H1 (cell line): ENCODE data around the gene CAPN1. TPM values are rescaled to one million over a fixed set of nuclear protein-coding genes. Genes with fewer than 3 reads are reported as not detected.
A peak's percentile ranks its signal among the peaks of the same experiment; 100 is the strongest.

ENCODE experiments used
- CTCF ChIA-PET: fragments of 300-600 bp; sonication (Branson Sonifier 250); formaldehyde crosslinking; loops from one replicate; lab custom pipeline; 2021; ENCODE audit not compliant: partially characterized antibody; lab: Charles Lee
- POLR2A ChIA-PET: fragments of 300-600 bp; sonication (Branson Sonifier 250); formaldehyde crosslinking; loops from one replicate; lab custom pipeline; 2021; ENCODE audit warnings: inconsistent platforms; ENCODE audit not compliant: partially characterized antibody; lab: Charles Lee
- DNase-seq, 2 experiments: peaks; one replicate each; pipeline versions ENCODE4 v3.0.0 to v3.0.0-alpha.2; 2010 to 2022; ENCODE audit warnings: low spot score in 2 of 2, low read depth in 1 of 2, mixed read lengths in 1 of 2
- FAIRE-seq: peaks from 2 replicates; lab custom pipeline; 2011; peaks lifted over from hg19 to GRCh38; lab: Jason Lieb, UNC
- H2AFZ ChIP-seq: 2 replicates; pipeline ENCODE4 v1.8.1; 2012; ENCODE audit warnings: low read length, inconsistent platforms
- H2AK5ac ChIP-seq: 2 replicates; pipeline ENCODE4 v1.6.1; 2013; ENCODE audit warnings: low read depth, low read length
- H2BK120ac ChIP-seq: replicated peaks from 2 replicates; pipeline ENCODE3; 2013; ENCODE audit warnings: low read depth, low read length, inconsistent platforms
- H2BK12ac ChIP-seq: 2 replicates; pipeline ENCODE4 v1.6.1; 2013; ENCODE audit warnings: low read depth, low read length
- H2BK15ac ChIP-seq: 2 replicates; pipeline ENCODE4 v1.6.1; 2013; ENCODE audit warnings: low read length
- H2BK20ac ChIP-seq: 2 replicates; pipeline ENCODE4 v1.6.1; 2013; ENCODE audit warnings: low read length
- H2BK5ac ChIP-seq: 2 replicates; pipeline ENCODE4 v1.6.1; 2013; ENCODE audit warnings: low read depth, low read length
- H3K14ac ChIP-seq: 2 replicates; pipeline ENCODE4 v1.6.1; 2013; ENCODE audit warnings: inconsistent platforms; ENCODE audit not compliant: insufficient read length
- H3K18ac ChIP-seq: 2 replicates; pipeline ENCODE4 v1.6.1; 2013; ENCODE audit warnings: low read length; ENCODE audit errors: extremely low read depth
- H3K23ac ChIP-seq: 2 replicates; pipeline ENCODE4 v1.6.1; 2013; ENCODE audit warnings: inconsistent platforms; ENCODE audit not compliant: insufficient read length
- H3K23me2 ChIP-seq: 2 replicates; pipeline ENCODE4 v1.6.1; 2013; ENCODE audit warnings: low read depth, low read length
- H3K27ac ChIP-seq: 2 replicates; pipeline ENCODE4 v1.6.1; 2011; ENCODE audit warnings: low read depth, low read length, inconsistent platforms
- H3K27me3 ChIP-seq, 4 experiments: replicated peaks in 1 of 4; 1 replicate in 1 of 4; 2 replicates in 3 of 4; pipeline versions ENCODE4 v1.6.1 to v1.8.1; 2011 to 2013; ENCODE audit warnings: low read length in 3 of 4, mild to moderate bottlenecking in 3 of 4, inconsistent platforms in 2 of 4, mixed read lengths in 2 of 4, moderate library complexity in 1 of 4; ENCODE audit not compliant: control insufficient read depth in 3 of 4, insufficient read depth in 3 of 4; ENCODE audit errors: extremely low read depth in 1 of 4
- H3K36me3 ChIP-seq, 4 experiments: 2 replicates each; pipeline versions ENCODE4 v1.6.1 to v1.8.1; 2011 to 2013; ENCODE audit warnings: mild to moderate bottlenecking in 4 of 4, low read length in 3 of 4, moderate library complexity in 2 of 4, control low read depth in 1 of 4, inconsistent platforms in 1 of 4; ENCODE audit not compliant: insufficient read depth in 4 of 4, control insufficient read depth in 2 of 4
- H3K4ac ChIP-seq: replicated peaks from 2 replicates; pipeline ENCODE3; 2013; ENCODE audit warnings: low read length, low read depth, mixed read lengths, inconsistent platforms; ENCODE audit not compliant: insufficient read length
- H3K4me1 ChIP-seq, 4 experiments: replicated peaks in 1 of 4; 1 replicate in 1 of 4; 2 replicates in 3 of 4; pipeline versions ENCODE4 v1.6.1 to v1.8.1; 2011 to 2013; ENCODE audit warnings: low read length in 3 of 4, inconsistent platforms in 2 of 4, mixed read lengths in 1 of 4; ENCODE audit not compliant: insufficient read depth in 4 of 4, control insufficient read depth in 3 of 4
- H3K4me2 ChIP-seq, 2 experiments: 2 replicates each; pipeline versions ENCODE4 v1.6.1 to v1.8.1; 2011 to 2013; ENCODE audit warnings: low read depth in 2 of 2, low read length in 2 of 2, control low read depth in 1 of 2, inconsistent platforms in 1 of 2, mild to moderate bottlenecking in 1 of 2; ENCODE audit not compliant: insufficient read depth in 1 of 2
- H3K4me3 ChIP-seq, 4 experiments: fragments of 200-600, 300-600 bp in 1 of 4; sonication (generic), shearing (Covaris generic), sonication (Bioruptor Twin) in 1 of 4; 2 replicates each; pipeline versions ENCODE4 v1.5.1 to v1.8.1; 2011 to 2016; ENCODE audit warnings: low read length in 4 of 4, low read depth in 3 of 4, control low read depth in 2 of 4, inconsistent platforms in 2 of 4, mild to moderate bottlenecking in 2 of 4, mixed read lengths in 1 of 4, moderate library complexity in 1 of 4; ENCODE audit not compliant: insufficient read depth in 2 of 4; ENCODE audit errors: extremely low read depth in 1 of 4
- H3K56ac ChIP-seq: replicated peaks from 2 replicates; pipeline ENCODE3; 2013; ENCODE audit warnings: low read depth, mild to moderate bottlenecking, mixed read lengths, low read length, inconsistent platforms; ENCODE audit not compliant: insufficient read length
- H3K79me1 ChIP-seq: 2 replicates; pipeline ENCODE4 v1.6.1; 2013; ENCODE audit warnings: low read depth, low read length, control low read depth
- H3K79me2 ChIP-seq, 2 experiments: 2 replicates each; pipeline versions ENCODE4 v1.6.1 to v1.8.1; 2012 to 2013; ENCODE audit warnings: low read length in 2 of 2, mild to moderate bottlenecking in 2 of 2, inconsistent platforms in 1 of 2; ENCODE audit not compliant: insufficient read depth in 2 of 2, control insufficient read depth in 1 of 2
- H3K9ac ChIP-seq, 4 experiments: replicated peaks in 1 of 4; 1 replicate in 1 of 4; 2 replicates in 3 of 4; pipeline versions ENCODE4 v1.6.1 to v1.8.1; 2011 to 2013; ENCODE audit warnings: low read depth in 3 of 4, low read length in 3 of 4, control low read depth in 2 of 4, mild to moderate bottlenecking in 2 of 4, moderate library complexity in 2 of 4, inconsistent platforms in 1 of 4; ENCODE audit errors: extremely low read depth in 1 of 4
- H3K9me3 ChIP-seq, 2 experiments: 2 replicates each; pipeline versions ENCODE4 v1.6.1 to v1.8.1; 2012 to 2013; ENCODE audit warnings: mild to moderate bottlenecking in 2 of 2, moderate library complexity in 2 of 2, control low read depth in 1 of 2, inconsistent platforms in 1 of 2, low read depth in 1 of 2, low read length in 1 of 2, mixed read lengths in 1 of 2; ENCODE audit not compliant: insufficient read depth in 2 of 2
- H4K20me1 ChIP-seq, 2 experiments: replicated peaks in 1 of 2; 2 replicates each; pipeline versions ENCODE3 to v1.8.1; 2011 to 2013; ENCODE audit warnings: inconsistent platforms in 2 of 2, low read length in 2 of 2, mild to moderate bottlenecking in 1 of 2; ENCODE audit not compliant: insufficient read depth in 2 of 2, control insufficient read depth in 1 of 2
- H4K5ac ChIP-seq: 2 replicates; pipeline ENCODE4 v1.6.1; 2013; ENCODE audit warnings: low read length, low read depth, mixed read lengths, inconsistent platforms; ENCODE audit not compliant: insufficient read length
- H4K8ac ChIP-seq: 2 replicates; pipeline ENCODE4 v1.8.0; 2013; ENCODE audit warnings: mild to moderate bottlenecking, moderate library complexity, low read length, inconsistent platforms; ENCODE audit not compliant: insufficient read depth; ENCODE audit errors: extremely low read depth
- H4K91ac ChIP-seq: replicated peaks from 2 replicates; pipeline ENCODE3; 2013; ENCODE audit warnings: low read length, mixed read lengths, inconsistent platforms; ENCODE audit not compliant: insufficient read length
- ATF3 ChIP-seq: IDR thresholded peaks from 2 replicates; pipeline ENCODE4 v1.6.1; 2011; ENCODE audit warnings: low read depth, mild to moderate bottlenecking, low read length; ENCODE audit not compliant: insufficient read depth
- BCL11A ChIP-seq, 2 experiments: IDR thresholded peaks; one replicate each; pipeline ENCODE4 v1.6.1; 2011; ENCODE audit warnings: low read depth in 2 of 2, low read length in 2 of 2, mild to moderate bottlenecking in 2 of 2
- CBX8 ChIP-seq: fragments of 300-800, 300-1000 bp; sonication (generic); IDR thresholded peaks from 2 replicates; pipeline ENCODE4 v1.7.1; 2016; ENCODE audit warnings: low read depth, low read length, borderline replicate concordance
- CHD2 ChIP-seq: IDR thresholded peaks from 2 replicates; pipeline ENCODE4 v1.6.1; 2012; ENCODE audit warnings: low read length, improper control_type of control experiment
- FOSL1 ChIP-seq: IDR thresholded peaks from 2 replicates; pipeline ENCODE4 v1.6.1; 2011; ENCODE audit warnings: mild to moderate bottlenecking, low read depth, low read length, moderate library complexity; ENCODE audit not compliant: insufficient read depth
- KDM5A ChIP-seq: fragments of 200-600 bp; IDR thresholded peaks from 2 replicates; pipeline ENCODE4 v1.7.1; 2012; ENCODE audit warnings: mild to moderate bottlenecking, low read length, inconsistent platforms, mixed read lengths
- POLR2AphosphoS5 ChIP-seq: IDR thresholded peaks from 2 replicates; pipeline ENCODE4 v1.6.1; 2011; ENCODE audit warnings: low read depth, low read length
- SP2 ChIP-seq: IDR thresholded peaks from 2 replicates; pipeline ENCODE4 v1.6.1; 2012; ENCODE audit warnings: mild to moderate bottlenecking, low read length, inconsistent platforms
- WGBS, 2 experiments: shearing (Covaris generic) in 1 of 2; methylation state at CpG; one replicate each; pipeline versions ENCODE4 v1.1.6 to v1.1.7; 2013 to 2015; ENCODE audit warnings: low lambda C conversion rate in 2 of 2, mixed read lengths in 2 of 2, inconsistent platforms in 1 of 2, low coverage in 1 of 2, missing lambda C conversion rate in 1 of 2; ENCODE audit not compliant: insufficient replicate concordance in 2 of 2, insufficient coverage in 1 of 2, insufficient read length in 1 of 2; ENCODE audit errors: extremely low coverage in 1 of 2, missing lambda C conversion rate in 1 of 2; 5-methylcytosine and 5-hydroxymethylcytosine counted together
- polyA plus RNA-seq, 7 experiments: library from polyadenylated mRNA; depleted of rRNA in 3 of 7; stranded (reverse) in 5 of 7; unstranded in 2 of 7; fragments of >200 nt in 5 of 7; fragments of 200-250 nt in 2 of 7; gene quantifications; 1 replicate in 5 of 7; 2 replicates in 1 of 7; 4 replicates in 1 of 7; pipeline versions ENCODE4 v1.2.1 to v1.2.3, GENCODE V29; 2011 to 2013; ENCODE audit warnings: missing spikeins in 2 of 7, mixed read lengths in 2 of 7
- total RNA-seq: library from RNA; stranded (reverse); fragmentation: NEBNext Ultra II Directional; extraction: Animal tissue kit (Norgen Biotek cat#: 25700); gene quantifications from 2 replicates; pipeline ENCODE4 v1.2.1, GENCODE V29; 2021

The CAPN1 gene
- total and polyA plus RNA-seq, 2 of the 8 experiments (the other 6 are each of a cell fraction or from before 2014, with no cell fraction given) = 194 to 233 TPM

GRCh38 chr11:65251476-65251875, 69.7 kb downstream of the CAPN1 start:
- H4K8ac ChIP-seq = no peak overlapping the region
- H3K23ac ChIP-seq = no peak overlapping the region
- H3K9me3 ChIP-seq = no peaks in the 10 kb centered on the region
- H3K79me1 ChIP-seq = no peaks in the 10 kb centered on the region
- no peak for TF ChIP-seq ATF3
- TF ChIP-seq POLR2AphosphoS5 = no peak
- TF ChIP-seq BCL11A (IDR thresholded peaks at IDR 0.05; ENCODE audit: low read depth in 2 of 2, low read length in 2 of 2) = no peak
- no peak for TF ChIP-seq CHD2
- no peak for TF ChIP-seq SP2
- no peak for TF ChIP-seq FOSL1
- TF ChIP-seq CBX8 = no peak
- no peak for TF ChIP-seq KDM5A
- H3K56ac ChIP-seq = no peak overlapping the region
- H2BK15ac ChIP-seq = no peak overlapping the region
- no peak overlapping the region for H3K9ac ChIP-seq
- H3K27ac ChIP-seq = no peak overlapping the region
- no peak overlapping the region for H3K4me2 ChIP-seq
- no peaks in the 10 kb centered on the region for H3K27me3 ChIP-seq
- no peak overlapping the region for H2BK120ac ChIP-seq
- no peak overlapping the region for H2BK20ac ChIP-seq
- no peak overlapping the region for H2BK12ac ChIP-seq
- WGBS, 2 experiments = 92% methylated on average over 9 of the region's 9 CpGs; no CpG with 5 or more reads in 1 of the 2 experiments
- FAIRE-seq (no peak), DNase-seq (no peak)
- no peaks in the 10 kb centered on the region for H4K20me1 ChIP-seq
- H3K4me1 ChIP-seq = no peaks in the 10 kb centered on the region; a peak in 2 of 7 replicates
- no peak overlapping the region for H2AK5ac ChIP-seq
- H4K5ac ChIP-seq = no peak overlapping the region
- no peaks in the 10 kb centered on the region for H3K23me2 ChIP-seq
- peak overlapping the region; percentile 54 for H4K91ac ChIP-seq
- H3K18ac ChIP-seq = no peak overlapping the region
- no peak overlapping the region for H2BK5ac ChIP-seq
- no peaks in the 10 kb centered on the region for H3K36me3 ChIP-seq
- no peak overlapping the region for H3K4ac ChIP-seq
- no peaks in the 10 kb centered on the region for H3K79me2 ChIP-seq
- no peak overlapping the region for H2AFZ ChIP-seq
- ChIA-PET CTCF (interaction anchor here (0.9 to 10.2 kb wide), 21 partner anchors 8 to 859 kb away, joined by 3 to 258 read pairs (median 8); partner anchors contain the start of genes CAPN1, CDC42EP2, FAU and MRPL49), POLR2A (interaction anchor here (0.9 to 6.2 kb wide), 10 partner anchors 8 to 141 kb away, joined by 3 to 60 read pairs (median 4); partner anchors contain the start of gene TM7SF2)
- no peak overlapping the region for H3K14ac ChIP-seq
- H3K4me3 ChIP-seq = no peak overlapping the region
